Keratinocyte (primary cell): ENCODE results near the gene SMIM24.

ENCODE experiments used
- CTCF ChIP-seq, 3 experiments: IDR thresholded peaks in 1 of 3; conservative IDR thresholded peaks in 1 of 3; optimal IDR thresholded peaks in 1 of 3; 2 replicates in 2 of 3; 3 replicates in 1 of 3; pipeline versions ENCODE3 to v1.5.1; 2011; ENCODE audit warnings: low read length in 3 of 3, mild to moderate bottlenecking in 3 of 3, moderate library complexity in 2 of 3, control low read depth in 1 of 3, inconsistent platforms in 1 of 3; ENCODE audit not compliant: insufficient read depth in 2 of 3; ENCODE audit errors: extremely low read depth in 1 of 3
- EZH2 ChIP-seq: IDR thresholded peaks from one replicate; pipeline ENCODE4 v1.6.1; 2012; ENCODE audit warnings: inconsistent platforms, mild to moderate bottlenecking, low read length, moderate library complexity

- TF ChIP-seq CTCF (optimal IDR thresholded peaks at IDR 0.05 in 1 of 3, IDR thresholded peaks at IDR 0.05 in 1 of 3, conservative IDR thresholded peaks at IDR 0.05 in 1 of 3; ENCODE audit: extremely low read depth in 1 of 3, insufficient read depth in 2 of 3, low read length in 3 of 3) (no peak), EZH2 (no peak)
These were observed 23.3 kb downstream of the SMIM24 start for GRCh38 chr19:3456925-3457527.
